Measurements from ENCODE around the gene RHO. TPM values are rescaled to one million over a fixed set of nuclear protein-coding genes. Genes with fewer than 3 reads are reported as not detected.

The RHO gene
- total RNA-seq, 1 donor from 2014 or later: not detected

GRCh38 chr3:129529436-129530210, 1.2 kb downstream of the RHO start:
- no peaks in the 10 kb centered on the region for H3K36me3 Mint-ChIP-seq (ENCODE audit: low read depth)
- H3K4me1 Mint-ChIP-seq: peaks cover 12% of the 10 kb centered on the region
- no peaks in the 10 kb centered on the region for H3K9me3 Mint-ChIP-seq
- H3K4me3 Mint-ChIP-seq: no peak overlapping the region
- no peak for DNase-seq (ENCODE audit: low read depth, low spot score)
- H3K27ac Mint-ChIP-seq (ENCODE audit: unreplicated experiment): peak overlapping the region; percentile 52
- TF ChIP-seq CTCF (conservative IDR thresholded peaks at IDR 0.05): no peak
- no peaks in the 10 kb centered on the region for H3K27me3 Mint-ChIP-seq (ENCODE audit: low read depth)

- Mint-ChIP-seq H3K36me3 (ENCODE audit: low read depth) (no peaks in the 10 kb centered on the region), H3K9me3 (no peaks in the 10 kb centered on the region), H3K27me3 (ENCODE audit: low read depth) (no peaks in the 10 kb centered on the region), H3K27ac (ENCODE audit: unreplicated experiment) (peak overlapping the region; percentile 52), H3K4me3 (no peak overlapping the region), H3K4me1 (peaks cover 12% of the 10 kb centered on the region)
- TF ChIP-seq CTCF (conservative IDR thresholded peaks at IDR 0.05): no peak
- DNase-seq (ENCODE audit: low read depth, low spot score): no peak
Observed at GRCh38 chr3:129530251-129530791, 1.9 kb downstream of the RHO start.

GRCh38 chr3:129530821-129531220, 2.4 kb downstream of the RHO start:
- no peaks in the 10 kb centered on the region for H3K9me3 Mint-ChIP-seq
- H3K4me3 Mint-ChIP-seq: no peak overlapping the region
- H3K27ac Mint-ChIP-seq (ENCODE audit: unreplicated experiment): no peak overlapping the region
- no peak for DNase-seq (ENCODE audit: low read depth, low spot score)
- H3K36me3 Mint-ChIP-seq (ENCODE audit: low read depth): no peaks in the 10 kb centered on the region
- H3K27me3 Mint-ChIP-seq (ENCODE audit: low read depth): no peaks in the 10 kb centered on the region
- H3K4me1 Mint-ChIP-seq: peaks cover 12% of the 10 kb centered on the region
- TF ChIP-seq CTCF (conservative IDR thresholded peaks at IDR 0.05): no peak

- H3K27ac Mint-ChIP-seq (ENCODE audit: unreplicated experiment): no peak overlapping the region
Observed at GRCh38 chr3:129531699-129532098, 3.3 kb downstream of the RHO start.

GRCh38 chr3:129532261-129532660, 3.8 kb downstream of the RHO start:
- H3K4me3 Mint-ChIP-seq: no peak overlapping the region
- no peaks in the 10 kb centered on the region for H3K9me3 Mint-ChIP-seq
- H3K4me1 Mint-ChIP-seq: peaks cover 12% of the 10 kb centered on the region
- H3K27ac Mint-ChIP-seq (ENCODE audit: unreplicated experiment): no peak overlapping the region
- DNase-seq (ENCODE audit: low read depth, low spot score): no peak
- H3K27me3 Mint-ChIP-seq (ENCODE audit: low read depth): no peaks in the 10 kb centered on the region
- TF ChIP-seq CTCF (conservative IDR thresholded peaks at IDR 0.05): no peak
- no peaks in the 10 kb centered on the region for H3K36me3 Mint-ChIP-seq (ENCODE audit: low read depth)

More at GRCh38 chr3:129531699-129532098, 3.3 kb downstream of the RHO start:
- H3K4me1 Mint-ChIP-seq: peaks cover 12% of the 10 kb centered on the region
- H3K4me3 Mint-ChIP-seq: no peak overlapping the region
- no peaks in the 10 kb centered on the region for H3K27me3 Mint-ChIP-seq (ENCODE audit: low read depth)
- no peak for TF ChIP-seq CTCF (conservative IDR thresholded peaks at IDR 0.05)
- H3K36me3 Mint-ChIP-seq (ENCODE audit: low read depth): no peaks in the 10 kb centered on the region
- no peaks in the 10 kb centered on the region for H3K9me3 Mint-ChIP-seq
- DNase-seq (ENCODE audit: low read depth, low spot score): no peak

Measured in neural crest cell (in vitro differentiated cells).